Choroid plexus epithelial cell (primary cell): ENCODE measurements around the gene EPB41L4B.
"Not testable (repeated sequence)": the region's sequence is repeated elsewhere in the genome, so short reads cannot be mapped to it uniquely, and the experiment has no call there.

Experiments
- DNase-seq: peaks from one replicate; pipeline ENCODE4 v3.0.0-alpha.2; 2010; ENCODE audit warnings: low read depth
- H3K4me3 ChIP-seq: 2 replicates; pipeline ENCODE4 v1.5.1; 2011; ENCODE audit warnings: low read depth, mild to moderate bottlenecking, control low read depth, low read length, moderate library complexity
- TF ChIP-seq, protein P1 (sequence below): conservative IDR thresholded peaks from 2 replicates; pipeline ENCODE4 v1.5.1; 2011; ENCODE audit warnings: low read depth, mild to moderate bottlenecking, control low read depth, inconsistent platforms, low read length, moderate library complexity

EPB41L4B gene

GRCh38 chr9:109229682-109230081 is 91.2 kb downstream of the EPB41L4B start:
- TF ChIP-seq, protein P1, sequence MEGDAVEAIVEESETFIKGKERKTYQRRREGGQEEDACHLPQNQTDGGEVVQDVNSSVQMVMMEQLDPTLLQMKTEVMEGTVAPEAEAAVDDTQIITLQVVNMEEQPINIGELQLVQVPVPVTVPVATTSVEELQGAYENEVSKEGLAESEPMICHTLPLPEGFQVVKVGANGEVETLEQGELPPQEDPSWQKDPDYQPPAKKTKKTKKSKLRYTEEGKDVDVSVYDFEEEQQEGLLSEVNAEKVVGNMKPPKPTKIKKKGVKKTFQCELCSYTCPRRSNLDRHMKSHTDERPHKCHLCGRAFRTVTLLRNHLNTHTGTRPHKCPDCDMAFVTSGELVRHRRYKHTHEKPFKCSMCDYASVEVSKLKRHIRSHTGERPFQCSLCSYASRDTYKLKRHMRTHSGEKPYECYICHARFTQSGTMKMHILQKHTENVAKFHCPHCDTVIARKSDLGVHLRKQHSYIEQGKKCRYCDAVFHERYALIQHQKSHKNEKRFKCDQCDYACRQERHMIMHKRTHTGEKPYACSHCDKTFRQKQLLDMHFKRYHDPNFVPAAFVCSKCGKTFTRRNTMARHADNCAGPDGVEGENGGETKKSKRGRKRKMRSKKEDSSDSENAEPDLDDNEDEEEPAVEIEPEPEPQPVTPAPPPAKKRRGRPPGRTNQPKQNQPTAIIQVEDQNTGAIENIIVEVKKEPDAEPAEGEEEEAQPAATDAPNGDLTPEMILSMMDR: no peak
- no peak for DNase-seq
- no peak overlapping the region for H3K4me3 ChIP-seq

GRCh38 chr9:109228093-109228642 is 92.7 kb downstream of the EPB41L4B start:
- H3K4me3 ChIP-seq: no peak overlapping the region
- DNase-seq: no peak
- TF ChIP-seq, protein P1: no peak

- no peak for DNase-seq
- H3K4me3 ChIP-seq: no peak overlapping the region
- TF ChIP-seq, protein P1: no peak
Observed at GRCh38 chr9:109225629-109226028, 95.2 kb downstream of the EPB41L4B start.

DNA sequence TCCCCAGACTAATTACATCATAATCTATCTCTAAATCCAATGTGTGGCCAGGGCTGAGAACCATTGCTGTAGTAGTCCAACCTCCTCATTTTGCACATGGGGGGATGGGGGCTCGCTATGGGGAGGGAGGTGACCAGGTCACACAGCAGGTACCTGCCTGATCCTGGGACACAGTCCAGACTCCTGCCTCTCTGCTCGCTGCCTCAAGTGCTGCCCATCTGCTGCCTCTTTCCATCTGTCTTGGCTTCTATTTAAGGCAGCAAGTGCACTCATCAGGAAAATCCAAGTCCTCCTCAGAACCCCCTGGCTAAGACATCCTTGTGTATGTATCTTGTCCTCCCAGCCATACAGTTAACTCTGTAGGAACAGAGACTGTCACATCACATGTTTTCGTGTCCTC is 96.1 kb downstream of the EPB41L4B start:
- DNase-seq: no peak

GRCh38 chr9:109218242-109218641 is 102.6 kb downstream of the EPB41L4B start:
- H3K4me3 ChIP-seq, DNase-seq: not testable (repeated sequence)

More for the DNA sequence above, 96.1 kb downstream of the EPB41L4B start:
- TF ChIP-seq, protein P1: no peak
- H3K4me3 ChIP-seq: no peak overlapping the region

- TF ChIP-seq, protein P1: no peak
- no peak for DNase-seq
- H3K4me3 ChIP-seq: no peak overlapping the region
Observed at GRCh38 chr9:109214414-109214813, 106.4 kb downstream of the EPB41L4B start.

GRCh38 chr9:109213285-109214121 is 107.4 kb downstream of the EPB41L4B start:
- DNase-seq: no peak
- TF ChIP-seq, protein P1: no peak
- no peak overlapping the region for H3K4me3 ChIP-seq
